Measurements from ENCODE around the gene PDE9A. TPM values are rescaled to one million over a fixed set of nuclear protein-coding genes. Genes with fewer than 3 reads are reported as not detected.

PDE9A gene
- total RNA-seq, 1 donor from 2014 or later: 12.3 TPM

- peaks cover 6% of the 10 kb centered on the region for H3K36me3 Mint-ChIP-seq (ENCODE audit: unreplicated experiment)
- H3K4me1 Mint-ChIP-seq (ENCODE audit: unreplicated experiment): peaks cover 7% of the 10 kb centered on the region
Observed at GRCh38 chr21:42740405-42740909, 87.0 kb downstream of the PDE9A start.

GRCh38 chr21:42741066-42741465 lies 87.6 kb downstream of the PDE9A start:
- no peak overlapping the region for H3K4me3 Mint-ChIP-seq (ENCODE audit: unreplicated experiment)
- H3K36me3 Mint-ChIP-seq (ENCODE audit: unreplicated experiment): peaks cover 4% of the 10 kb centered on the region
- H3K27ac Mint-ChIP-seq (ENCODE audit: unreplicated experiment): no peak overlapping the region
- TF ChIP-seq CTCF (IDR thresholded peaks at IDR 0.05): no peak
- no peak for DNase-seq (ENCODE audit: extremely low spot score, unreplicated experiment)
- H3K27me3 Mint-ChIP-seq (ENCODE audit: unreplicated experiment): peaks cover 3% of the 10 kb centered on the region
- H3K4me1 Mint-ChIP-seq (ENCODE audit: unreplicated experiment): peaks cover 7% of the 10 kb centered on the region
- H3K9me3 Mint-ChIP-seq (ENCODE audit: unreplicated experiment): no peaks in the 10 kb centered on the region

More at GRCh38 chr21:42740405-42740909, 87.0 kb downstream of the PDE9A start:
- no peak for DNase-seq (ENCODE audit: extremely low spot score, unreplicated experiment)
- no peak for TF ChIP-seq CTCF (IDR thresholded peaks at IDR 0.05)
- H3K9me3 Mint-ChIP-seq (ENCODE audit: unreplicated experiment): no peaks in the 10 kb centered on the region
- H3K27ac Mint-ChIP-seq (ENCODE audit: unreplicated experiment): no peak overlapping the region
- H3K4me3 Mint-ChIP-seq (ENCODE audit: unreplicated experiment): no peak overlapping the region
- H3K27me3 Mint-ChIP-seq (ENCODE audit: unreplicated experiment): peaks cover 5% of the 10 kb centered on the region

GRCh38 chr21:42744520-42745445 lies 91.4 kb downstream of the PDE9A start:
- DNase-seq (ENCODE audit: extremely low spot score, unreplicated experiment): no peak
- no peak for TF ChIP-seq CTCF (IDR thresholded peaks at IDR 0.05)
- Mint-ChIP-seq H3K4me1 (ENCODE audit: unreplicated experiment) (no peaks in the 10 kb centered on the region), H3K27me3 (ENCODE audit: unreplicated experiment) (peaks cover 3% of the 10 kb centered on the region), H3K27ac (ENCODE audit: unreplicated experiment) (no peak overlapping the region), H3K36me3 (ENCODE audit: unreplicated experiment) (no peaks in the 10 kb centered on the region), H3K9me3 (ENCODE audit: unreplicated experiment) (no peaks in the 10 kb centered on the region), H3K4me3 (ENCODE audit: unreplicated experiment) (no peak overlapping the region)

GRCh38 chr21:42745511-42746239 lies 92.3 kb downstream of the PDE9A start:
- H3K9me3 Mint-ChIP-seq (ENCODE audit: unreplicated experiment): no peaks in the 10 kb centered on the region
- no peak for DNase-seq (ENCODE audit: extremely low spot score, unreplicated experiment)
- no peak for TF ChIP-seq CTCF (IDR thresholded peaks at IDR 0.05)
- H3K36me3 Mint-ChIP-seq (ENCODE audit: unreplicated experiment): no peaks in the 10 kb centered on the region
- peaks cover 3% of the 10 kb centered on the region for H3K27me3 Mint-ChIP-seq (ENCODE audit: unreplicated experiment)
- H3K27ac Mint-ChIP-seq (ENCODE audit: unreplicated experiment): no peak overlapping the region
- H3K4me1 Mint-ChIP-seq (ENCODE audit: unreplicated experiment): no peaks in the 10 kb centered on the region
- H3K4me3 Mint-ChIP-seq (ENCODE audit: unreplicated experiment): no peak overlapping the region

- Mint-ChIP-seq H3K27ac (ENCODE audit: unreplicated experiment) (no peak overlapping the region), H3K27me3 (ENCODE audit: unreplicated experiment) (peaks cover 3% of the 10 kb centered on the region), H3K4me1 (ENCODE audit: unreplicated experiment) (no peaks in the 10 kb centered on the region), H3K4me3 (ENCODE audit: unreplicated experiment) (no peak overlapping the region), H3K9me3 (ENCODE audit: unreplicated experiment) (no peaks in the 10 kb centered on the region), H3K36me3 (ENCODE audit: unreplicated experiment) (no peaks in the 10 kb centered on the region)
- no peak for DNase-seq (ENCODE audit: extremely low spot score, unreplicated experiment)
- no peak for TF ChIP-seq CTCF (IDR thresholded peaks at IDR 0.05)
Observed at GRCh38 chr21:42746240-42746592, 92.8 kb downstream of the PDE9A start.
